ENCODE measurements around the gene KCNMB2.
"Not testable (repeated sequence)": the region's sequence is repeated elsewhere in the genome, so short reads cannot be mapped to it uniquely, and the experiment has no call there.

Gene KCNMB2

DNA sequence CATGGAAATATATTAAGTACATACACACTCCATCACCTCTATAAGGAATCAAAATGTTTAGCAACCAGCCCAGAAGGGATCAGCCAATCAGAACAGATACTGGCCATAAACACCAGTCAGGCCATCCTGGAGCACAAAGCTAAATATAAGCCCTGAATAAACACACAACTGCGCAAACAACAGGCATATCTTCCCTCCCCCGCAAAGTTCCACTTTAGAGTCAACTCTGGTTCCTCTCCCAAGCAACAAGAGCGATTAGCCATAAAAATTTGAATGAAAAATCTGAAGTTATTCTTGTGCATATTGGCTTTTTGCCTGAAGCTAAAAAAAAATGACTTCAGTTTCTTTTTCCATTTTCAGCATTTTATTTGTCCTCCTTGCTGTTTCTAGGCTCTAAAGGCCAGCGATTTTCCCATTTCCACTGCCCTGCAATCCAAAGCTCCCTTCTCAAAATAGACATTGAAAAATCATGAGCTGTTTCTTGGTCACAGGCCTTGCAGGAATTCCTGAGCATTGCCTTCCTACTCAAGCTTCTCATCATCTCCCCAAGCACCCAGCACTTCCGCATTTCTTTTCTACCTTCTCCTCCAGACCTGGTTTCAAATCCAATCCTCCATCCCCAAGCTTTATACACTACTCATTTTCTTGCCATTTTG lies 287.5 kb downstream of the KCNMB2 start:
- DNase-seq, result no peak

DNA sequence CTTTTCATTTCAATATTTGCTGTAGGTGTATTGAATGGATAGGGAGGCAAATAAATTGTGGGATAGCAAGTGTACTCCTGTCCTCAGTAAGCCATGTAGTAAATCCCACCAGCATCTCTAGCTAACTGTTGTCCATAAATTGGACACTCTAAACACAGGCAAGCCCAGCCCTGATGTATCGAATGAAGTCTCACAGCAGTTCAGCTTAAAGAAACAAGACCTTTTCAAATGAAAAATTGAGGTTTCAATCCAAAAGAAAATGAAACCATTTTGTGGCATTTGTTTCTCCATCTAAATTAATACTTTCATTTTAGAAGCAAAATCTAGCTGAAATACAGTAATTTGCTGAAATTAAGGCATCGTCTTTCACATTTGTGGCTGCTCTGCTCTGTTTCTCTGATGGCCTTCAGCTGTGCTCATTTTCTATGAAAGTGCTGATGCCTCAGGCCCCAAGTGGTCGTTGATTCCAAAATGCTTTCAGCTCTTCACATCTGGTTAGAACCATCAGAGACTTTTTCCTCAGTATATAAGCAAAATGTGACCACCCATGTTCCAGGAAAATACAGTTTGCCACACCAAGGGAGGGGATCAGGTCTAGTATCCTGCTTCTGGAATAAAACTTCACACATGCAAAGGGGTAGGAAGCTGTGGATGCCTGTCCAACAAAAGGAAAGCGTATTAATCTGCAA lies 290.3 kb downstream of the KCNMB2 start:
- no peak for DNase-seq

DNA sequence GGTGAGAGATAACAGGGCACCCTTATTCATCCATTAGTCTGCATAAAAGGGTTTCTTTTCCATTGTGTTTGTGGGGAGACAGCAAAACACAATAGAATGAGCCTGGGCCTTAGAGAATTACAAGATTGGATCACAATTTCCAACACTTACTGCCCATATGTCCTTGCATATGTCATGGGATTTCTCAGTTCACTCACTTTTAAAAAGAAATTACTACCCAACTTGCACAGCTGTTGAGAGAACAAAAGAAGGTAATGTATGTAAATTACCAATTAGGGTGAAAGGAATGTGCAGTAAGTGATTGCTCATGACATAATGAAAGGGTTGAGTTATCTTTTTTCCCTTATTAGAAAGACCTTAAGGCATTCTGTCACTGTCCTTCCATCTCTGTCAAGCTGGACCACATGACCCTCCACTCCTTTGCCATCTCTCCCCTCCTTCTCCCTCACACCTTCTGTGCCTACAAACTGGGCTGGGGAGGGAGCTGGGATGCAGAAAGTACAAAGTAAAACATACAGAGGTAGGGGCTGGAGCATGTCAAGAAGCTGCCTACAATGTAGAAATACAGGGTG lies 291.1 kb downstream of the KCNMB2 start:
- no peak for DNase-seq

DNA sequence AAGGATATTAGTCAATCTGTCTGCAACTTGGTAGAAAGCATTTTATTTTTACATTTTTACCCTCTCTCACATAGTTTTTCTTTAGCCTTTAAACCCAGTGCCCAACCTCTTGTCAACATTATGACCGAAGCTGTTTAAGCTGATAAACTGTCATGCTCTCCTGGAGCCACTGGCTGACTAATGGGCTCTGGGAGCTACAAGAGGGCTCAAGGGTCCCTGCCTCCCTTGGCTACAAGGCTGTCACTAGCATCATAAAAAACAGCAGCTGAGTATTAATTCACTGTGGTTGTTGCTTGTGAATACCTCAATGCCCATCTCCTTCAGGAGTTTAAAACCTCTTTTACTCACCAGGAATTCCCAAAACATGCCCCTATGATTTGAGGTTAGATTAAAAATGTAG lies 297.5 kb downstream of the KCNMB2 start:
- no peak for DNase-seq

DNA sequence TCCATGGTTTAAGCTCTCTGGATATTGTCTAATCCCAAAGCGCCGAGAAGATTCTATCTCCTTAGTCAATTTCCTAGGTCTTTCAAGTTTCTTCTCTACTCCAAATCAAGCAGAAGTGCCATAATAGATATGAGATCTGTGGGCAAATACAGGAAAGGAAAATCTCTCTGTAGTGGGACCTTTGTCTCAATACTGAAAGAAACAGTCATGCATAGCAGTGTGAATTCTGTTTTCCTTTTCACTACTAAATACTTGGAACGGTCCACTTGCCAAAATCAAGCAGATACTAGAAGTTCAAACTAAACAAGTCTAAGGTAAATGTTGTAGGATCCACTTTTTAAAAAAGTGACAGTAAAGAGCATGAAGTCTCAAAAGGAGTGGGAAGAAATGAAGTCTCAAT lies 298.8 kb downstream of the KCNMB2 start:
- DNase-seq, result no peak

DNA sequence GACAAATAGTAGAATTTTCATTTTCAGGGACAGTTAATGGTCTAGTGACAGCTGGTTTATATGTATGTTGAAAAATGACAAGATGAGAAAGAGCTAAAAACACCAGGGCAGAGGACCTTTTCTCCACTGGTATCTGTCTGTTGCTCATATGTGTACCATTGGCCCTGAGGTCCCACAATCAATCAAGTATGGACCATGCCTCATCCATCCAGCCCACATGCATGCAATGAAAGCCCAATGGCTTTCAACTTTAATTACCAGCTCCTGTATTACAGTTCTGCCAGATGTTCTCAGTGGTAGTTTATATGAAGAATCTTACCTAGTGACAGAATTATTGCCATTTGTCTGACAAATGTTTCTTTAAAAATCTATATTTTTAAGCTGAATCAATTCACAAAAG lies 301.3 kb downstream of the KCNMB2 start:
- DNase-seq, result no peak

DNA sequence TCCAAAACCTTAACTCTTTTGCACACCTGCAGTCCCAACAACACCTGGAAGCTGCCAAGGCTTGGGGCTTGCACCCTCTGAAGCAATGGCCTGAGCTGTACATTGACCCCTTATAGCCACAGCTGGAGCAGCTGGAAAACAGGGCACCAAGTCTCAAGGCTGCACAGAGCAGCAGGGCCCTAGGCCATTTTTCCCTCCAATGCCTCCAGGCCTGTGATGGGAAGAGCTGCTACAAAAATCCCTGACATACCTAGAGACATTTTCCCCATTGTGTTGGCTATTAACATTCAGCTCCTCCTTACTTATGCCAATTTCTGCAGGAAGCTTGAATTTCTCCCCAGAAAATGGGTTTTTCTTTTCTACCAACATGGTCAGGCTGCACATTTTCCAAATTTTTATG lies 304.4 kb downstream of the KCNMB2 start:
- no peak for DNase-seq

DNA sequence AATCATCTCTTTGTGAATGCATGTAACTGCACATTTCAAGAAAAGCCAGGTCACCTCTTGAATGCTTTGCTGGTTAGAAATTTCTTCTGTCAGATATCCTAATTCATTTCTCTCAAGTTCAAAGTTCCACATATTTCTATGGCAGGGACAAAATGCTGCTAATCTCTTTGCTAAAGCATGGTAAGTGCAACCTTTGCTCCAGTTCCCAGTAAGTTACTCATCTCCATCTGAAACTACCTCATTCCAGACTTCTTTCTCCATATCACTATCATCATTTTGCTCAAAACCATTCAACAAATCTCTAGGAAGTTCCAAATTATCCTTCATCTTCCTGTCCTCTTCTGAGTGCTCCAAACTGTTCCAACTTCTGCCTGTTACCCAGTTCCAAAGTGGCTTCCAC lies 304.8 kb downstream of the KCNMB2 start:
- DNase-seq, result no peak

DNA sequence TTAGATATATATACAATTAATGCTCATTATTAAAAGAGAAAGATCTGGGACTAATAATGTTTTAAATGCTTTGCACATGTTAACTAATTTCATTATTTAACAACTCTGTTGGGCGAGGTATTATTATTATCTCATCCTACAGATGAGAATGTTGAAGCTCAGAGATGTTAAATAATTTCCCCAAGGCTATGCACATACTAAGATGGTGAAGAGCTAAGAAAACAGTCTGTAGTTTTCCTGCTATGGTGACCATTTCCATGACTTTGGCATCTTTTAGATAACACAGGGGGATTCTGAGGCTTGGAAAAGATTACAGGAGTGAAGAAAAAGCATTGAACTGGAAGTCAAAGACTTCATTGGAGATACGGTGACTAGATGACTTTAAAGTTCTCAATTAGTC lies 308.7 kb downstream of the KCNMB2 start:
- DNase-seq, result no peak

DNA sequence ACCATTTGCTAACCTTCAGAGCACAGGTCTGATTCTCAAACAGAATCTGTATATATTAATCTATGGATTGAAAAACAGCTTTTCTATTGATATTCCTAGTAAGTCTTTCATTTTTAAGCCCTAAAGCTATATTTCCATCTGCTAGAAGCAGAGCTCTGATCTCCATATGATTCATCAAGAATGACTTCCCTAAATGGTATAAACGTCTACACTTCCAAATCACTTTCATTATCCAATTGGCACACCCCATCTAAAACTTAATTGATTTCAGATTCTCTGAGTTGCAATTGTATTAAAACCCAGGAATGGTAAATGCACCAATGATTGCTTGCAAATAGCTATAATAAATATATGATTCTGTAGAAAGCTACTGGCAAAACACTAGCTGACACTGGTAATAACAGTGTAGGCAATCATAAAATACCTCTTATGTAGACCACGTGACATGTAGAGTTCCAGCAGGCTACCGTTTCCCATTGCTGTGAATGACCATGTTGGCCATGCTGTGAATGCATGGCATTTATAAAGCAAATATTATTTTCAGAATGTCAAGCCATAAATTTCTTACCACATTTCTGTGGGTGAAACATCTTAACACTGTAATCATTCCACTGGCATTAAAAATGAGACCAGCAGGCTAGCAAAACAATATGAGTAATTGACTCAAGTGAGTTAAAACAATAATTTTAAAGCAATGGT lies 309.3 kb downstream of the KCNMB2 start:
- DNase-seq, result no peak

DNA sequence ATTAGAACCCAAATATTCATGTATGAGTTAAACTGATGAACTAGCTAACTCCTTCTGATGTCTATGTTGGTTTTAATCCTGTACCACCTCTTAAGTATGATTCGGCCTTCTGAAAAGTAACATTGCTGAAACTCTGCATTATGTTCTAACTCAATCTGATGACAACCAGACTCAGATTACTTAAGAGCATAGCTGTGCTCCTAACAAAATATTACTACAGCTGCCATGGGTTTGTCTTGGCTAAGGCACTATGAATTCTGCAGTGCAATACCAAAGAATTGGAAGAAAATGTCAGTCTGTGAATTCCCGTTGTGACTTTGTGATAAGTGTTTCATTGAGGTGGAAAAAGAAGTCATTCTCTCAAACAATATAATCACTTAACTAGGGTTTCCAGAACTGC lies 311.0 kb downstream of the KCNMB2 start:
- no peak for DNase-seq

DNA sequence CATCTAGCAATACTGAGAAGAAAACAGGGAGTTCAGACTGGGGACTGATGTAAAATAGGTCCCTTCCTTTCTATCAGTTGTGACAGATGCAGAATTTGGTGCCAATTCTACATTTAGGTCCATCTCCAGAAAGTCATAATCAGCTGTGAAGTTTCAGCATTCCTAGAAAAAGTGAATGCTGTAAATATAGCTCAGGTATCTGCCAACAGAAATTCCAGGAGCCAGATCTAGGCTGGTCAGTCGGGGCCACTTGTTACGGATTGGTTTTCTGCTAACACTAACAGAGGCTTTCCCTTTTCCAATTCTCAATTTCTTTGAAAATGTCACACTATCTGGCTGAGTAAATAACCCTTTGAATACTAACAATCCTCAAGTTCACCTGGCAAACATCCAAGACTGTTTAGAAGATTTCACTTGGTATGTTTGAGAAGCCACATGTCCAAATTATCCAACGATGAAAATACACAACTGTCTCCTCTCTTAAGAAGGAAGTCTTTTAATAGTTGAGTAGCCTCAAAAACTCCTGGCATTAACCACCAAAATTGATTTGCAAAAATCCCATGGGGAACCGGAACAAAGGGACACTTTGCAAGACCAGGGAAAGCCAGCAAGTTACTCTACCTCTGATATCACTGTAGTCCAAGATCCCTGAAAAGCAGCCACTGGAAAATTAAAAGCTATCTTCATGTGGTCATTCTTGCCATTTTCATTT lies 313.1 kb downstream of the KCNMB2 start:
- DNase-seq, result no peak

DNA sequence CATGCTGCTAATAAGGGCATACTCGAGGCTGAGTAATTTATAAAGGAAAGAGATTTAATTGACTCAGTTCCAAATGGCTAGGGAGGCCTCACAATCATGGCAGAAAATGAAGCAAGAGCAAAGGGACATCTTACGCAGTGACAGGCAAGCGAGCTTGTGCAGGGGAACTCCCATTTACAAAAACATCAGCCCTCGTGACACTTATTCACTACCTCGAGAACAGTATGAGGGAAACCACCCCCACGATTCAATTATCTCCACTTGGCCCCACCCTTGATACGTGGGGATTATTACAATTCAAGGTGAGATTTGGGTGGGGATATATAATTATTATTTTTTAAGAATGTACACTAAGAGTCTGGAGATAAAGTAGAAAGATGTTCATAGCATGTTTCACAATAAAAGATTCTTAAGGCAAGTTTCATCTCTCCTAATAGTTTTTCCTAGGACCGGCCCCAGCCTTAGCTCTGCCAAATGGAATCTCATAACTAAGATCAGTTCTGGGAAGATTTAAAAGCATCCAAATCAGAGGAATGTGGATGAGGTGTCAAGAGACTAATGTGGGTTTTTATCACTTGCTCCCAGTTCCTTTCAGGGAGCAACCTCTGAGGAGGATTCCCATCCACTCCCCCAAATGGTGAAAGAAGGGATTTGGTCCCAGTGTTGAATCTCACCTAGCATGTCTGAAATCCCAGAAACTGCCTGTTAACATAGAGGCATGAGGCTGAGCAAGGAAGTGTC lies 314.4 kb downstream of the KCNMB2 start:
- no peak for DNase-seq

DNA sequence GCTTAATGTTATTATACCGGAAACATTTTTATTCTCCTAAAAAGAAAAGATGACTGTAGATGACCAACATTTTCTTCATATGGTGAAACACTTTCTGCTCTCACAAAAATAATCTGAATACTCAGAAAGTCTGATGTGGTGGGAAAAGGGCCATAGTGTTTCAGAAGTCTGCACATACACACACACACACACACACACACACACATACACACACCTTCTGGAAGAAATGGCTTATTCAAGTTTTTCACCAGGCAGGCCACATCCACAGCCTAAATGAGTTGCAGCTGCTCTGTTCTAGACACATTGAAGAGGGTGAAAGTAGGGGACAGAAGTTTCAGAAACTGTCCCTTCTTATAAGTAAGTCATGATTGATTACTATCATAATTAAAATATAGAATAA lies 315.3 kb downstream of the KCNMB2 start:
- DNase-seq, result no peak

DNA sequence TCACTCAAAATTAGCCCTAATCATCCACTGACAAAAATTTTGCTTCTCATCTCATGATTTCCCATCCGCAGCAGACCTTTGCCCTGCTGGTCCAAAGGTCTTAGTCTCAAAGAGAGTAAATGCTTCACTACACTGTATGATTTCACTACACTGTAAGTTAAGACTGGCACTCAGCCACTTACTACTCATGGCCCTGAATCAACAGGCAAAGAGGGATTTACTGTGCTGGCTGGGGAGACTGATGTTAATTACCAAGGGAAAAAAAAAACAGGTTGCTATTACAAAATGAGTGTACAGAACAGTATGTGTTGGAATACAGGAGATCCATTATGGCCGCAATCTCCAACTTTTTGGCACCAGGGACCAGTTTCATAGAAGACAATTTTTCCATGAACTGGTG lies 320.6 kb downstream of the KCNMB2 start:
- DNase-seq, result no peak

DNA sequence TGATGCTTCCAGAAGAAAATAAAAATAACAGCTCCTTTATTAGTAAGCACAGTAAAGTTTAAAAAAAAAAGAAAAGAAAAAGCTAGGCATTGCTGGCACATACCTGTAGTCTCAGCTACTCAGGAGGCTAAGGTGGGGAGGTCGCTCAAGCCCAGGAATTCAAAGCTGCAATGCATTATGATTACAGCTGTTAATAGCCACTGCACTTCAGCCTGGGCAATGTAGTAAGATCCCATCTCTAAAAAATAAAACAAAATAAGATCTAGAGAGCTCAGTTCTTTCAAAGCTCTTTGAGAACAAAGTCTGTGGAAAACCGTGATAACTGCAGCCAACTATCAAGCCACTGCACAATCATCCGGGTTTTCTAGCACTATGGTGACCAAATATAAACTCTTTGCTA lies 323.1 kb downstream of the KCNMB2 start:
- DNase-seq, result no peak

DNA sequence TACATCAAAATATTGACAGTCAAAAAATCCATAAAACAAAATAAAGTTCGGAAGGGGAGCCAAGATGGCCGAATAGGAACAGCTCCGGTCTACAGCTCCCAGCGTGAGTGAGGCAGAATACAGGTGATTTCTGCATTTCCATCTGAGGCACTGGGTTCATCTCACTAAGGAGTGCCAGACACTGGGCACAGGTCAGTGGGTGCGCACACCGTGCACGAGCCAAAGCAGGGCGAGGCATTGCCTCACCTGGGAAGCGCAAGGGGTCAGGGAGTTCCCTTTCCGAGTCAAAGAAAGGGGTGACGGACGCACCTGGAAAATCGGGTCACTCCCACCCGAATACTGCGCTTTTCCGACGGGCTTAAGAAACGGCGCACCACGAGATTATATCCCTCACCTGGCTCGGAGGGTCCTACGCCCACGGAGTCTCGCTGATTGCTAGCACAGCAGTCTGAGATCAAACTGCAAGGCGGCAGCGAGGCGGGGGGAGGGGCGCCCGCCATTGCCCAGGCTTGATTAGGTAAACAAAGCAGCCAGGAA lies 323.7 kb downstream of the KCNMB2 start:
- not testable (repeated sequence) for DNase-seq

DNA sequence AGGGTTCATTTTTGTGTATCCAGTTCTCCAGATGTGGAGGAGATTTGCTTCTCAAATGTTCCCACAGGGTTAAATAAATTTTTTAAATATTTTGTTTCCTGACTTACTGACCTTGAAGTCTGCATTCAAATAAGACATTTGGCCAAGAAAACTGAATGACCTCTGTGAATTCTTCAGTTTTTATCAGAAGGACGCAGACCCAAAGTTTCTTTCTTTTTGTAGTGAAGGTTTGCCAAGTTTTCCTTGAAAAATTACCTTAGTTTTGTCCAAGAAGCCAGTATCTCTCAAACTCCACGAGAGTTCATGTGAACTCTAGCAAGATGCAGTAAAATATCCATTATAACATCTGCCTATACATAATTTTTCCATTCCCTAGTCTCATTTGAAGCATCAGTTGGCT lies 332.4 kb downstream of the KCNMB2 start:
- no peak for DNase-seq

DNA sequence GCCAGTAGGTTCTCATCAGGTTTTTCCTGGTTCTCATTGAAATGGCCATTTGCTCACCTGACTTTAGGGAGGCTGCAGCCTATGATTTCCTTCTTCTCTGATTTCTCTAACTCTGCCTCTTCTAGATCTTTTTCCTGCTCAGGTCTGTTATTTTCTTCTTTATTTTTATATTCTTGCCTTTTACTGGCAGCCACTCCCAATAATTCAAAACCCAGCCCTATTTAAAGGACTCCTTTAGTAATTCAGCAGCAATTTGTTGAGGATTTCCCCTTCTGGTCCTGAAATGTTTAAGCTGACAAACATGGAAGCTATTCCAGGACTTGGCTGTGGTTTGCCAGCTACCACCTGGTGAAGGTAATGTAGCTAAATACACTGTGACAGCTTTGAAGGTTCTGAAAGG lies 333.8 kb downstream of the KCNMB2 start:
- DNase-seq, result no peak

DNA sequence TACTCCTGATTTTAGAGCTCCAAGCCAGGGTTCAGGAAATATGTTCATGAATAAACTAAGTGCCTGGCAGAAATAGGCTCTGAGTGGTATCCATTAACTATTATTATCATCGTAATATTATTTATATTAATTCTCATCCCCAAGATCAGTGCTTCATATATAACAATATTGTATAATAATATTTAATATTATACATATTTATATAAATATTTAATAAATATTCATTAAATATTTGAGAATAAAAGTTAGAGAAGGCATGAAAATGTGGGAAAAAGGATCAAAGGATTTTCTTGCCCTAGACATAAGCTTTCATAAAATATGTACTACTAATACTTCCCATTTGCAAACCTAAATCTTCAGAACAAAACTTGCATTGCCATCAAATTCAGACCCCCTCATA lies 338.9 kb downstream of the KCNMB2 start:
- no peak for DNase-seq

DNA sequence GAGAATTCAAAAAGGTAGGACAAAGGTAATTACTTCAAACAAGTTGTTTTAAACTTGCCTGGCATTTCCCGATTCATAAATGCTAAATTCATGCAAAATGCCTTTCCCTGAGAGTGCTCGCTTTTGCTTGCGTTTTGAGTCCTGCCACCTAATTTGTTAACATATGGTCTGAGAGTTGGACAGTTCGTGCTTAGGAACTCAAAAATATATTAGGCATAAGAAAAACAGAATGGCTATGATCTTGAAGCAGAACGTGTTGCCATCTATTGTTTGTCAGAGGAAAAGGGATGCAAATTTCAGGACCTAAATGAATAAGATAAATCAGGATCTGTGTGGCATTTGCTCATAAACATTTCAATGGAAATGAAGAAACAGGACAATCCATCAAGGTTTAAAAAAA lies 339.6 kb downstream of the KCNMB2 start:
- DNase-seq, result no peak

DNA sequence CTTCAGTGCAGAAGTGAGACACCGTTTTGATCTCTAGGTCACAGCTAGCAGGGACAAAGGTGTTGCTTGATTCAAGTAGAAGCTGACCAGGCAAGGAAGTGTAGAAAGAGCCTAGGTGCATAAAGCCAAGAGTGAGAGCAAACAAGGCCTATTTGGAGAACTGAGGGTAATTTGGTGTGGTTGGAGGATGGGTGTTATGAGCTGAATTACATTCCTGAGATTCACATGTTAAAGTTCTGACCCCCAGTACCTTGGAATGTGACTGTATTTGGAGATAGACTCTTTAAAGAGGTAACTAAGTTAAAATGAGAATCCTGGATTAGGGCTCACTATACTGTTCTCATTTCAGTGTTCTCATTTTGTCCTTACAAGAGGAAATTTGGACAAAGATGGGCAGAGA lies 344.0 kb downstream of the KCNMB2 start:
- no peak for DNase-seq

Measured in activated CD4-positive, alpha-beta T cell treated with anti-CD3 and anti-CD28 coated beads, Interleukin-2, amount 50 U/mL, for 48 hours (primary cell).